GM19455 (cell line): ENCODE data around the gene CPOX.
"Not testable (repeated sequence)": the region's sequence is repeated elsewhere in the genome, so short reads cannot be mapped to it uniquely, and the experiment has no call there.

Source experiments
- ATAC-seq: cut with Tn5 transposase; IDR thresholded peaks from one replicate; pipeline ENCODE4 v1.9.1; 2021; ENCODE audit not compliant: unreplicated experiment

The CPOX gene

GRCh38 chr3:98593046-98593936, at the start of gene CPOX:
CPOX (minus strand) TSS chr3:98593611; CDS start chr3:98593504, 107 bp downstream.
- ATAC-seq: peak; percentile 97

GRCh38 chr3:98642769-98643168, 49.4 kb upstream of the CPOX start:
- not testable (repeated sequence) for ATAC-seq

GRCh38 chr3:98641756-98642155, 48.3 kb upstream of the CPOX start:
- ATAC-seq: not testable (repeated sequence)

GRCh38 chr3:98638515-98638914, 45.1 kb upstream of the CPOX start:
- not testable (repeated sequence) for ATAC-seq

- ATAC-seq: no peak
Measured at GRCh38 chr3:98630416-98630815, 37.0 kb upstream of the CPOX start.

- no peak for ATAC-seq
Measured at GRCh38 chr3:98628317-98628716, 34.9 kb upstream of the CPOX start.

- no peak for ATAC-seq
Measured at GRCh38 chr3:98626151-98626550, 32.7 kb upstream of the CPOX start.

GRCh38 chr3:98623572-98624280, 30.3 kb upstream of the CPOX start:
- ATAC-seq: no peak

- no peak for ATAC-seq
Measured at GRCh38 chr3:98617841-98618240, 24.4 kb upstream of the CPOX start.

GRCh38 chr3:98613616-98614015, 20.2 kb upstream of the CPOX start:
- ATAC-seq: no peak

GRCh38 chr3:98612996-98613517, 19.6 kb upstream of the CPOX start:
- ATAC-seq: peak; percentile 92

- ATAC-seq: peak; percentile 59
Measured at GRCh38 chr3:98612587-98612986, 19.2 kb upstream of the CPOX start.

- no peak for ATAC-seq
Measured at GRCh38 chr3:98608029-98608428, 14.6 kb upstream of the CPOX start.

GRCh38 chr3:98603580-98603979, 10.2 kb upstream of the CPOX start:
- ATAC-seq: no peak

GRCh38 chr3:98602078-98602678, 8.8 kb upstream of the CPOX start:
- ATAC-seq: peak; percentile 95

- no peak for ATAC-seq
Measured at GRCh38 chr3:98601180-98601579, 7.8 kb upstream of the CPOX start.

GRCh38 chr3:98600412-98601095, 7.1 kb upstream of the CPOX start:
- ATAC-seq: peak; percentile 44

GRCh38 chr3:98599647-98600411, 6.4 kb upstream of the CPOX start:
- ATAC-seq: no peak

GRCh38 chr3:98598492-98598891, 5.1 kb upstream of the CPOX start:
- ATAC-seq: no peak
